Muscle of leg (tissue), 11 donors: ENCODE results near the gene BAIAP2L2. TPM values are rescaled to one million over a fixed set of nuclear protein-coding genes. Genes with fewer than 3 reads are reported as not detected.

Experiments
- DNase-seq: peaks from one replicate; pipeline ENCODE4 v3.0.0; 2013
- H3K27ac ChIP-seq: one replicate; pipeline ENCODE4 v1.5.1; 2013; ENCODE audit warnings: mild to moderate bottlenecking, low read length, control low read depth
- H3K27me3 ChIP-seq: one replicate; pipeline ENCODE4 v1.6.1; 2013; ENCODE audit warnings: low read length; ENCODE audit not compliant: control insufficient read depth, insufficient read depth
- H3K36me3 ChIP-seq: one replicate; pipeline ENCODE4 v1.6.1; 2013; ENCODE audit warnings: low read length; ENCODE audit not compliant: control insufficient read depth, insufficient read depth
- H3K4me1 ChIP-seq: one replicate; pipeline ENCODE4 v1.6.1; 2013; ENCODE audit warnings: low read length; ENCODE audit not compliant: control insufficient read depth, insufficient read depth
- H3K4me3 ChIP-seq: one replicate; pipeline ENCODE4 v1.5.1; 2013; ENCODE audit warnings: low read length, control low read depth
- H3K9me3 ChIP-seq: replicated peaks from 2 replicates; pipeline ENCODE4 v1.6.1; 2013; ENCODE audit warnings: low read depth, low read length; ENCODE audit not compliant: control insufficient read depth
- WGBS: methylation state at CpG from one replicate; pipeline ENCODE4 v1.1.5; 2013; ENCODE audit warnings: missing lambda C conversion rate; ENCODE audit not compliant: insufficient coverage; 5-methylcytosine and 5-hydroxymethylcytosine counted together
- polyA plus RNA-seq, 8 donors: library from polyadenylated mRNA; unstranded; fragments of 120-200 nt; gene quantifications; one replicate each; pipeline versions ENCODE4 v1.2.1 to v1.2.3, GENCODE V29; 2013; ENCODE audit warnings: inconsistent platforms in 1 of 8, low replicate concordance in 1 of 8; ENCODE audit not compliant: insufficient read length in 8 of 8, insufficient read depth in 1 of 8
- total RNA-seq: library from RNA; stranded (reverse); fragments of 120-200 nt; gene quantifications from one replicate; pipeline ENCODE4 v1.2.4, GENCODE V29; 2013

BAIAP2L2 gene
- total and polyA plus RNA-seq, 9 donors: 0.22 to 6.4 (median 1.2) TPM

- H3K36me3 ChIP-seq: peaks cover 36% of the 10 kb centered on the region
- H3K9me3 ChIP-seq: no peaks in the 10 kb centered on the region
- 71% methylated on average over 39 of the region's 47 CpGs for whole genome bisulfite sequencing
- no peak overlapping the region for H3K27ac ChIP-seq
- no peaks in the 10 kb centered on the region for H3K27me3 ChIP-seq
- no peak overlapping the region for H3K4me3 ChIP-seq
- DNase-seq: no peak
- peaks cover 32% of the 10 kb centered on the region for H3K4me1 ChIP-seq
Observed at GRCh38 chr22:38074181-38075104, 36.0 kb downstream of the BAIAP2L2 start.

DNA sequence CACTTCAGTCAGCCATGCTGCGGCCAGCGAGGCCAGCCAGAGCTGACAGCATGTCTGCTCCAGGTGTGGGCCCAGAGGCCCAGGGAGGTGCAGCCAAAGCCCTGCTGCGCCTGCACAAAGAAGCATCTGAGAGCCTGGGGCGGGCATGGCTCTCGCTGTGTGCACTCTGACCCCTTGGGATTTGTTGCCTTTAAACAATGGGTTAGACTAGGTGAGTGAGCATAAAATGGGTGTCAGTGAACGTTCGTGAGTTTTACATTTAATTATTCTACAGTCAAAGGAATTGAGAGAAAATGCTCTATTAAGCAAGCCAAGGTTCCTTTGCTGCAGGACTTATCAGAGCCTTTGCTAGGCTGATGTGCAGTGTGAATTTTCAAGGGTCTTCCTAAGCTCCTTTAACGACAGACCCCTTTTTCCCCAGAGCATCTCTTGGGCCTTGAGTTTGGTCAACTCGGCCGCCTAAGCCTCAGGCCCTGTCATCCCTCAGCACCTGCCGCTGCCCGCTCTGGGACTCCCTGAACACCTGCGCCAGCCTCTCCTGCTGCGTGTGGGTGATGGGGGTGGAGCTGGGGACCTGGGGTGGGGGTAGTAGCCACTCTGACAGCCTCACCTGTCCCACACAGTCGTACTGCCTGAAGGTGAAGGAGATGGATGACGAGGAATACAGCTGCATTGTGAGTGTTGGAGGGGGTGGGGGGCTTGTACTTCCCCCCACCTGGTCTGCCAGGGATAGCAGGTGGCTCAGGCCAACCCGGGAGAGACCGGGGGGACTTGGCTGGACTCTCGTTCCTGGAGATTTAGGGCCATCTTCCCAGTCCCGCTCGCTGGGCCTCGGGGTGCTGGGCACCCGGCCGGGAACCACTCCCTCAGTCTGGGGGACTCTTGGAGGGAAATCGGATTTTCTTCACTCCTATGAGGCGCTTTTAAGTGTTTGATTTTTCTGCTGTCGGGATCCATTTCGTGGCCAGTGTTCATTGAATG is 37.0 kb downstream of the BAIAP2L2 start:
- Histone ChIP-seq H3K27ac (no peak overlapping the region), H3K27me3 (no peaks in the 10 kb centered on the region), H3K4me3 (no peak overlapping the region), H3K4me1 (peaks cover 42% of the 10 kb centered on the region), H3K9me3 (no peaks in the 10 kb centered on the region), H3K36me3 (peaks cover 36% of the 10 kb centered on the region)
- WGBS: 88% methylated on average over 18 of the region's 28 CpGs
- DNase-seq: no peak

GRCh38 chr22:38072322-38073149 is 37.9 kb downstream of the BAIAP2L2 start:
- Histone ChIP-seq H3K4me1 (peaks cover 51% of the 10 kb centered on the region), H3K27ac (no peak overlapping the region), H3K4me3 (no peak overlapping the region), H3K27me3 (no peaks in the 10 kb centered on the region), H3K36me3 (peaks cover 44% of the 10 kb centered on the region), H3K9me3 (no peaks in the 10 kb centered on the region)
- WGBS: 90% methylated on average over 24 of the region's 25 CpGs
- DNase-seq: no peak

DNA sequence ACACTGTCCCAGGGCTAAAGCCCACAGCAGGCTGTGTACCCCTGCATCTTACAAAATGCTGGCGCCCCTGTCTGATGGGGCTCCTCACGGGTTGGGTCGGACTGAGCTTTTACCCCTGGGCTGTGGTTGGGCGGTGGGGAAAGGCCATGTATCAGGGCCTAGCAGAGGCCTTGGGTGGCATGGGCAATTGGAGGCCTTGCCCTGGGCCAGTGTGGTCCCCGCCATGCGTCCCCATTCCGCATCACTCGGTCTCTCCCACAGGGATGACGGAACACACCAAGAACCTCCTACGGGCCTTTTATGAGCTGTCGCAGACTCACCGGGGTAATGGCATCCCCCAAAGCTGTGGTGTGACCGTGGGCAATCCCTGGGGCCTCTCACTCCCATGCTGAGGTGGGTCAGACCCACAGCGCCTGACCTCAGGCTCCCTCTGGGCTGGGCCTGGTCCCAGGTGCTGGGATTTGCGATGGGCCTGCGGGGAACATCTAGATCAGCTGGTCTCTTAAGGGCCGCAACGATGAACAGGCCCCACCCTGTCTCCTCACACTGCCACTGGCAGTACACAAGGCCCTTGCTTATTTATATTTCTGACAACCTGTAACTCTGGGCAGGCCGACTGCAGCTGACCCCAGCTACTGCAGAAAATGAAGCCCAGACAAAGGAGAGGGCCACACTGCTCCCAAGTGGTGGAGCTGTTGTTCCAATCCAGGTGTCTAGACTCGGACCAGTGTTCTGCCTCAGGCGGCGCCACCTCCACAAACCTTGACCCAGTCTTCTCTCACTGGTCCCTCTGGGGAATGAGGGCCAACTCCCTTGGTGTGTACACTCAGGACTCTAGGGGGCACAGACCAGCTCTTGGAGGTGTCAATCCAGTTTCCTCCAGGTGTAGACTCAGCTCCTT is 38.8 kb downstream of the BAIAP2L2 start:
- WGBS: 85% methylated on average over 21 of the region's 22 CpGs
- Histone ChIP-seq H3K27ac (peak overlapping the region; percentile 94), H3K9me3 (no peaks in the 10 kb centered on the region), H3K4me1 (peaks cover 58% of the 10 kb centered on the region), H3K4me3 (no peak overlapping the region), H3K36me3 (peaks cover 44% of the 10 kb centered on the region), H3K27me3 (no peaks in the 10 kb centered on the region)
- DNase-seq: no peak

- H3K36me3 ChIP-seq: peaks cover 51% of the 10 kb centered on the region
Observed at GRCh38 chr22:38070250-38070921, 40.1 kb downstream of the BAIAP2L2 start.

DNA sequence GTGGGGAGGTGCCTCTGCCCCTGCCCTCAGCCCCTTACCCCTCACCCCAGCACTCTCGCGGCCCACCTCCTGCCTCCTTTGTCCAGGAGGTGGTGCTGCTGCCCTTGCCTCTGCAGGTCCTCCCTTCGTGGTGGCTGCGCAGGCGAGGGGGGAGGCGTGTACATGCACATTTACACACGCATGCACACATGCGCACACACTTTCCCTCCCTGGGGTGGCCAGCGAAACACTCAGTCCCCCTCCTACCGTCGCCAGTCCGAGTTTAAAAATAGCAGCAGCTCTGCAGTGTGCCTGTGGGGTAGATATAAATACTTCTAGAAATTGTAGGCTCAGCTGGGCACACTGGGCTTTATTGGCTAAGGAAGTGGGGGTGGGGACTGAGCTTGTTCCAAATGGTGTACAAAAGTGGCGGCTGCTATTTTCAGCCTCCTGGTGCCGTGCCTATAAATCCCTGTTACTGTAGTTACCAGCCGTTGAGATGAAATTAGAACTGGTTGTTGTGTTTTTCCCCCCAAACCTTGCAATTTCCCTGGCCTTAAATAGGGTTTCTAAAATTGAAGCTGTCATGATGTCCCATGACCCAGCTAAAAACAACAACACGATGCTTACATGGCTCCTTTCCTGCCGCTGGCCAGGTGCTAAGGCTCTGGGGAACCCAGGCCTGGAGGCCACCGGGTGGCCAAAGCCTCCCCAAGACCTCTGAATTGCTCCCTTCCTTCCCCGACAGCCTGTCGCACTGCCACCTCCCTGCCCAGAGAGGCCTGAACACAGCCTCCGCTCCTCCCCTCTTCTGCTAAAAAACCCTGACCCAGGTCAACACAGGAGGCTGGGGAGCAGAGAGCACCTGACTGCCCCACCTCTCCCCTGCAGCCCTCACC is 40.9 kb downstream of the BAIAP2L2 start:
- peak overlapping the region; percentile 94 for H3K27ac ChIP-seq
- WGBS: 54% methylated on average over 6 of the region's 21 CpGs

More at GRCh38 chr22:38070250-38070921, 40.1 kb downstream of the BAIAP2L2 start:
- DNase-seq: no peak
- Histone ChIP-seq H3K4me1 (peaks cover 60% of the 10 kb centered on the region), H3K27me3 (no peaks in the 10 kb centered on the region), H3K4me3 (no peak overlapping the region), H3K9me3 (no peaks in the 10 kb centered on the region), H3K27ac (peak overlapping the region; percentile 94)
- WGBS: 63% methylated on average over 5 of the region's 11 CpGs

DNA sequence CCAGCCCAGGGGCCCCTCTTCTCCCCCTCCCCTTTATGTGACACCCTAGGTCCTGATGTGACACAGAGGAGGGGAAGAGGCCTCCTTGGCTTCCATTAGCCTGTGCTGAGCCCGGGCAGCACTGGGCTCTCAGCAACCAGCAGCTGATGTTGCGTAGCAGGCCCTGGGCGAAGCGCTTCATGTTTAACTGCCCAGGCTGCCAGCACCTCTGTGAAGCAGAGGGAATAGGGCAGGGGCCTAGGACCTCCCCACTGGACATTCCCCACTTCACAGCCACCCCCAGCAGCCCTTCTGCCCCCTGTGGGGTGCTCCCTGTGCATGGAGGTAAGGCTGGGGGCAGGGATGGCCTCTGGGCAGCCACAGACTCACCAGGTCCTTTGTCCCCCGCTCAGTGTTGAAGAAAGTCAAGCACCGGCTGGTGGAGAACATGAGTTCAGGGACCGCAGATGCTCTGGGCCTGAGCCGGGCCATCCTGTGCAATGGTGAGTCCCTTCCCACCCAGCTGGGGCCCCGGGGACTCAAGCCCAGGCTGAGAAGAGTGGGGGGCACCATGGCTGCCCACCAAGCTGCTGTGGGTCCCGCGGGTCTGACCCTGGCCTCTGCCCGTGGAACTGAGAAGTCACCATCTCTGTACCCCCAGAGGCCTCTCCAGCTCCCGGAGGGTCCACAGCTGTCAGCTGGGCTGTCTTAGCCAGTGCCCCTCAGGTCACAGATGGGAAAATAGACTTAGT is 41.7 kb downstream of the BAIAP2L2 start:
- 75% methylated on average over 7 of the region's 13 CpGs for WGBS
- Histone ChIP-seq H3K36me3 (peaks cover 54% of the 10 kb centered on the region), H3K27me3 (no peaks in the 10 kb centered on the region), H3K4me3 (peak overlapping the region; percentile 21), H3K27ac (peak overlapping the region; percentile 94), H3K9me3 (no peaks in the 10 kb centered on the region), H3K4me1 (peaks cover 60% of the 10 kb centered on the region)
- no peak for DNase-seq

More for the DNA sequence above, 40.9 kb downstream of the BAIAP2L2 start:
- Histone ChIP-seq H3K27me3 (no peaks in the 10 kb centered on the region), H3K4me1 (peaks cover 60% of the 10 kb centered on the region), H3K36me3 (peaks cover 59% of the 10 kb centered on the region), H3K4me3 (peak overlapping the region; percentile 21), H3K9me3 (no peaks in the 10 kb centered on the region)
- DNase-seq: peak; percentile 84
